SU-DHL-6 (cell line): Measurements from ENCODE around the gene MAML2.

ENCODE experiments used
- EZH2phosphoT487 ChIP-seq: fragments of 200-600 bp; sonication (generic), shearing (Covaris generic); conservative IDR thresholded peaks from 2 replicates; pipeline ENCODE4 v1.6.1; 2018; ENCODE audit warnings: mild to moderate bottlenecking, antibody characterized with exemption, low read length, moderate library complexity, mixed read lengths
- TF ChIP-seq, protein P1 (sequence below): fragments of 200-600 bp; sonication (generic); IDR thresholded peaks from one replicate; pipeline ENCODE4 v1.5.1; 2017; ENCODE audit warnings: antibody characterized with exemption, mild to moderate bottlenecking, low read length, moderate library complexity; ENCODE audit not compliant: insufficient read depth, poor library complexity, severe bottlenecking

DNA sequence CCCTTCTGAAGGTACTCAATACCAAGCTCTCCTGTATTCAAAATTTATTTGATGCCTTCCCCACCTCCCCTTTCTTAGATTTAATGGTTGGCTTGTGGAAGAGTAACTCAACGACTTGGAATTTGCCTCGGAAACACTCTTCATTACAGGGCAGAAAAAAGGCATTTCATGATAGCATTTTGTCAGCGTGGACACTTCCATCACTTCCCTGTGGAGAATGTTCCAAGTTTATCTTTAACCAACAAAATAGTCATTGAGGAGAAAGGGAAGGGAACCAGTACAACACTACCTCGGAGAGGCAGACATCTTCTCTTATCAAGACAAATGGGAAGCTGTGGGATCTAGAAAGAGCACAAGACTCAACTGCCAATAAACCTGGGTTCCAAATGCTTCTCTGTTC lies 241.8 kb downstream of the MAML2 start:
- TF ChIP-seq, protein P1, sequence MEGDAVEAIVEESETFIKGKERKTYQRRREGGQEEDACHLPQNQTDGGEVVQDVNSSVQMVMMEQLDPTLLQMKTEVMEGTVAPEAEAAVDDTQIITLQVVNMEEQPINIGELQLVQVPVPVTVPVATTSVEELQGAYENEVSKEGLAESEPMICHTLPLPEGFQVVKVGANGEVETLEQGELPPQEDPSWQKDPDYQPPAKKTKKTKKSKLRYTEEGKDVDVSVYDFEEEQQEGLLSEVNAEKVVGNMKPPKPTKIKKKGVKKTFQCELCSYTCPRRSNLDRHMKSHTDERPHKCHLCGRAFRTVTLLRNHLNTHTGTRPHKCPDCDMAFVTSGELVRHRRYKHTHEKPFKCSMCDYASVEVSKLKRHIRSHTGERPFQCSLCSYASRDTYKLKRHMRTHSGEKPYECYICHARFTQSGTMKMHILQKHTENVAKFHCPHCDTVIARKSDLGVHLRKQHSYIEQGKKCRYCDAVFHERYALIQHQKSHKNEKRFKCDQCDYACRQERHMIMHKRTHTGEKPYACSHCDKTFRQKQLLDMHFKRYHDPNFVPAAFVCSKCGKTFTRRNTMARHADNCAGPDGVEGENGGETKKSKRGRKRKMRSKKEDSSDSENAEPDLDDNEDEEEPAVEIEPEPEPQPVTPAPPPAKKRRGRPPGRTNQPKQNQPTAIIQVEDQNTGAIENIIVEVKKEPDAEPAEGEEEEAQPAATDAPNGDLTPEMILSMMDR, result no peak
- no peak for TF ChIP-seq EZH2phosphoT487
